MCF 10A (cell line): ENCODE results near the gene PGP. TPM values are rescaled to one million over a fixed set of nuclear protein-coding genes. Genes with fewer than 3 reads are reported as not detected.
A peak's percentile ranks its signal among the peaks of the same experiment; 100 is the strongest.

Experiments used
- BruUV-seq: library from RNA; stranded (reverse); fragments of 400-500 nt; replicated peaks from 2 replicates; lab custom pipeline; 2021; lab: Mats Ljungman, UMichigan
- CTCF ChIA-PET: fragments of 300-600 bp; sonication (Branson Sonifier 250); formaldehyde crosslinking; extraction: SDS; loops from one replicate; lab custom pipeline; 2021; ENCODE audit warnings: antibody characterized with exemption, inconsistent platforms; lab: Yijun Ruan, JAX
- POLR2A ChIA-PET: fragments of 300-600, 350-650 bp; sonication (Branson Sonifier 250); formaldehyde crosslinking; extraction: SDS; loops from one replicate; lab custom pipeline; 2020; ENCODE audit warnings: antibody characterized with exemption, inconsistent platforms; lab: Yijun Ruan, JAX
- DNase-seq: peaks from one replicate; pipeline ENCODE4 v3.0.0-alpha.2; 2018; ENCODE audit not compliant: unreplicated experiment
- H3K27ac Mint-ChIP-seq: one replicate; pipeline ENCODE4 v1.8.0; 2022; ENCODE audit warnings: mild to moderate bottlenecking, low read depth, mixed read lengths; ENCODE audit not compliant: unreplicated experiment
- H3K27me3 Mint-ChIP-seq: one replicate; pipeline ENCODE4 v1.8.0; 2022; ENCODE audit warnings: mixed read lengths; ENCODE audit not compliant: insufficient read depth, unreplicated experiment
- H3K36me3 Mint-ChIP-seq: one replicate; pipeline ENCODE4 v1.8.0; 2022; ENCODE audit warnings: mild to moderate bottlenecking, moderate library complexity, mixed read lengths; ENCODE audit not compliant: insufficient read depth, unreplicated experiment
- H3K4me1 Mint-ChIP-seq: one replicate; pipeline ENCODE4 v1.8.0; 2022; ENCODE audit warnings: mixed read lengths; ENCODE audit not compliant: insufficient read depth, unreplicated experiment
- H3K4me3 Mint-ChIP-seq: one replicate; pipeline ENCODE4 v1.8.0; 2022; ENCODE audit warnings: mild to moderate bottlenecking, moderate library complexity, mixed read lengths; ENCODE audit not compliant: unreplicated experiment
- H3K9me3 Mint-ChIP-seq: one replicate; pipeline ENCODE4 v1.8.0; 2022; ENCODE audit warnings: mixed read lengths; ENCODE audit not compliant: unreplicated experiment
- intact Hi-C: fragments of 100-400 bp; cut with micrococcal nuclease; formaldehyde crosslinking; loops from 2 replicates; pipeline ENCODE4 v1.14.1; 2022
- total RNA-seq: library from RNA; stranded (reverse); gene quantifications from 2 replicates; pipeline ENCODE4 v1.2.3, GENCODE V29; 2022
- TF ChIP-seq, protein P1 (sequence below): fragments of 200-600 bp; IDR thresholded peaks from one replicate; pipeline ENCODE4 v1.8.0; 2022; ENCODE audit warnings: antibody characterized with exemption, mild to moderate bottlenecking; ENCODE audit not compliant: unreplicated experiment

Gene PGP
- total RNA-seq, 1 experiment from 2014 or later = 12.0 TPM

DNA sequence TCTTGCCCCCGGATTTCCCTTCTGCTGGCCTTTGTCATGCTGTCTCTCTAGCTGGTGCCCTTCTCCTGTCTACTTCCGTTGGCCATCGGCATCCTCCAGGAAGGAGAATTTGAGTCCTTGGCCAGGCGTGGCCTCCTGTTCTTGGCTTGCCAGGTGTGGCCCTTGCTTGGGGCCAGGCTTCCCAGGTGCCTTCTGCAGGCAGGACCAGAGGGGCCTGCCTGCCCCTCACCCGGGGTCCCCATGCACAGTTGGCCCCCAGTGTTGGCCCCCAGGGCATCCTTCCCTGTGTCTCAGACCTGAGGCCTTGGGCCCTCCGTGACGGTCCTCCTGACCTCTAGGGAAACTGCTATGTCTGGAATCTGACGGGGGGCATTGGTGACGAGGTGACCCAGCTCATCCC, 6.8 kb downstream of the PGP start:
- CTCF ChIA-PET = interaction anchor here (0.7 kb wide), 1 partner anchor 83 kb away, joined by 3 read pairs; no protein-coding TSS in a partner anchor
- POLR2A ChIA-PET = interaction anchor here (1.0 kb wide), 1 partner anchor 53 kb away, joined by 3 read pairs; no protein-coding TSS in a partner anchor

DNA sequence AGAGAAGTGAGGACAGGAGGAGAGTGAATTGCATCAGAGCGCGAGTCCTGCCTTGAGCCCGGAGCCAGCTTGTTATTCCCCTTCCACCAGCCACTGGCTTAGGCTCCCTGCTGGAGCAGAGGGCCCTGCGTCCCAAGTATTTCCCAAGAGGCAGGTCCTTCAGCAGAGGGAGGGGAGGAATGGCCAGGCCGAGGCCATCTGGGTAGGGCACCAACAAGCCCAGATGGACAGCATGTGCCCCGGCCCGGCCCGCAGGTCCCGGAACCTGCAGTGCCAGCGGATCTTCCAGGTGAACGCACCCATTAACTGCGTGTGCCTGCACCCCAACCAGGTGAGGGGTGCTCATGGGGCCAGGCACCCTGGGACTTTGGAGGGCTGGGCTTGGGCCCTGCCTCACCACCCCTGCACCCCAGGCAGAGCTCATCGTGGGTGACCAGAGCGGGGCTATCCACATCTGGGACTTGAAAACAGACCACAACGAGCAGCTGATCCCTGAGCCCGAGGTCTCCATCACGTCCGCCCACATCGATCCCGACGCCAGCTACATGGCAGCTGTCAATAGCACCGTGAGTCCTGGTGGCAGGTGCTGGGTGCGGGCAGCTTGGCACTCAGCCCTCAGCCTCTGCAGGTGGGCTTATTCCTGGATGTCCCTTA, 7.7 kb downstream of the PGP start:
- POLR2A ChIA-PET = interaction anchor here (2.1 to 4.0 kb wide), 4 partner anchors 7 to 52 kb away, joined by 6 to 27 read pairs (median 22); partner anchors contain the start of genes PGP and TRAF7
- TF ChIP-seq, protein P1, sequence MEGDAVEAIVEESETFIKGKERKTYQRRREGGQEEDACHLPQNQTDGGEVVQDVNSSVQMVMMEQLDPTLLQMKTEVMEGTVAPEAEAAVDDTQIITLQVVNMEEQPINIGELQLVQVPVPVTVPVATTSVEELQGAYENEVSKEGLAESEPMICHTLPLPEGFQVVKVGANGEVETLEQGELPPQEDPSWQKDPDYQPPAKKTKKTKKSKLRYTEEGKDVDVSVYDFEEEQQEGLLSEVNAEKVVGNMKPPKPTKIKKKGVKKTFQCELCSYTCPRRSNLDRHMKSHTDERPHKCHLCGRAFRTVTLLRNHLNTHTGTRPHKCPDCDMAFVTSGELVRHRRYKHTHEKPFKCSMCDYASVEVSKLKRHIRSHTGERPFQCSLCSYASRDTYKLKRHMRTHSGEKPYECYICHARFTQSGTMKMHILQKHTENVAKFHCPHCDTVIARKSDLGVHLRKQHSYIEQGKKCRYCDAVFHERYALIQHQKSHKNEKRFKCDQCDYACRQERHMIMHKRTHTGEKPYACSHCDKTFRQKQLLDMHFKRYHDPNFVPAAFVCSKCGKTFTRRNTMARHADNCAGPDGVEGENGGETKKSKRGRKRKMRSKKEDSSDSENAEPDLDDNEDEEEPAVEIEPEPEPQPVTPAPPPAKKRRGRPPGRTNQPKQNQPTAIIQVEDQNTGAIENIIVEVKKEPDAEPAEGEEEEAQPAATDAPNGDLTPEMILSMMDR = no peak
- no peak for DNase-seq
- intact Hi-C loops = no loop called here
- Mint-ChIP-seq H3K9me3 (no peaks in the 10 kb centered on the region), H3K27me3 (no peaks in the 10 kb centered on the region), H3K4me3 (peak overlapping the region; percentile 68), H3K36me3 (peaks cover 33% of the 10 kb centered on the region), H3K27ac (peak overlapping the region; percentile 71), H3K4me1 (peaks cover 18% of the 10 kb centered on the region)
- BruUV-seq = no TSS peak
- CTCF ChIA-PET = interaction anchor here (0.5 to 1.3 kb wide), 4 partner anchors 45 to 309 kb away, joined by 3 to 4 read pairs (median 3); no protein-coding TSS in a partner anchor

More for the DNA sequence above, 6.8 kb downstream of the PGP start:
- Mint-ChIP-seq H3K27me3 (no peaks in the 10 kb centered on the region), H3K4me3 (peak overlapping the region; percentile 68), H3K36me3 (peaks cover 42% of the 10 kb centered on the region), H3K27ac (peak overlapping the region; percentile 71), H3K9me3 (no peaks in the 10 kb centered on the region), H3K4me1 (peaks cover 26% of the 10 kb centered on the region)
- intact Hi-C loops = no loop called here
- TF ChIP-seq, protein P1 = no peak
- DNase-seq = no peak
- BruUV-seq = no TSS peak

DNA sequence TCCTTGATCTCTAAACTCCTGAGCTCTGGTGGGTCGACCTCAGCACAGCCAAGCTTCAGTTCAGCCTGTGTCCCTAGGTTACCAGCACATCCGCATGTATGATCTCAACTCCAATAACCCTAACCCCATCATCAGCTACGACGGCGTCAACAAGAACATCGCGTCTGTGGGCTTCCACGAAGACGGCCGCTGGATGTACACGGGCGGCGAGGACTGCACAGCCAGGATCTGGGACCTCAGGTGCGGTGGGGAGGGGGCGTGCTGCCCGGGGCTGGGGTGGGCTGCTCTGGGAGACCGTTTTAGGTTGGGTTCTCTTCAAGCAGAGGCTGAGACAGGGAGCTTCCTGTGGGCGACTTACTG, 8.2 kb downstream of the PGP start:
- ChIA-PET POLR2A (interaction anchor here (1.1 to 4.0 kb wide), 8 partner anchors 8 to 51 kb away, joined by 3 to 27 read pairs (median 8); partner anchors contain the start of genes ECI1, PGP and TRAF7), CTCF (interaction anchor here (0.5 to 1.3 kb wide), 4 partner anchors 46 to 309 kb away, joined by 3 to 4 read pairs (median 3); no protein-coding TSS in a partner anchor)
- H3K36me3 Mint-ChIP-seq = peaks cover 33% of the 10 kb centered on the region
- H3K9me3 Mint-ChIP-seq = no peaks in the 10 kb centered on the region
- intact Hi-C loops = no loop called here
- no peaks in the 10 kb centered on the region for H3K27me3 Mint-ChIP-seq
- H3K4me1 Mint-ChIP-seq = peaks cover 15% of the 10 kb centered on the region
- H3K27ac Mint-ChIP-seq = peak overlapping the region; percentile 63
- peak overlapping the region; percentile 68 for H3K4me3 Mint-ChIP-seq
- no peak for DNase-seq
- TF ChIP-seq, protein P1 = no peak
- no TSS peak for BruUV-seq

DNA sequence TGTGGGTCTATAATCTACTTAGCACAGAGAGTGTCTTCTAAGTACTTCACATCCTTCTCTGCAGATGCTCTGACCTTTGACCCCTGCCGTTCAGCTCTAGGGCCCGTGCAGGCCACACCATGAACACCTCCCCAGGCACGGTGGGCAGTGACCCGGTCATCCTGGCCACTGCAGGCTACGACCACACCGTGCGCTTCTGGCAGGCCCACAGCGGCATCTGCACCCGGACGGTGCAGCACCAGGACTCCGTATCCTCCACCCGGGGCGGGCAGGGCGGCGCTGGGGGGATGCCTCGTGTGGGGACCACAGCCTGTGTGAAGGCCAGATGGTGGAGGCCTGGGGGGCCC, 8.7 kb downstream of the PGP start:
- Mint-ChIP-seq H3K4me3 (peak overlapping the region; percentile 68), H3K4me1 (peaks cover 15% of the 10 kb centered on the region), H3K27me3 (no peaks in the 10 kb centered on the region), H3K9me3 (no peaks in the 10 kb centered on the region), H3K36me3 (peaks cover 33% of the 10 kb centered on the region), H3K27ac (peak overlapping the region; percentile 63)
- DNase-seq = no peak
- TF ChIP-seq, protein P1 = no peak
- BruUV-seq = no TSS peak
- intact Hi-C loops = no loop called here
- POLR2A ChIA-PET = interaction anchor here (0.7 to 4.0 kb wide), 12 partner anchors 8 to 272 kb away, joined by 3 to 27 read pairs (median 5); partner anchors contain the start of genes E4F1, ECI1, PGP and TRAF7
- CTCF ChIA-PET = interaction anchor here (0.6 kb wide), 1 partner anchor 24 kb away, joined by 3 read pairs; no protein-coding TSS in a partner anchor
